B cell (primary cell): ENCODE measurements around the gene LSM14B. TPM values are rescaled to one million over a fixed set of nuclear protein-coding genes. Genes with fewer than 3 reads are reported as not detected.

Source experiments
- ATAC-seq: fragments of 200-7000 bp; cut with Tn5 transposase; one replicate; pipeline ENCODE4 v1.10.0; 2021; ENCODE audit warnings: low read depth, mild to moderate bottlenecking, moderate number of reproducible peaks, moderate library complexity
- CTCF ChIA-PET: fragments of 350-600 bp; sonication (Branson Sonifier 250); formaldehyde crosslinking; loops from one replicate; lab custom pipeline; 2021; ENCODE audit warnings: antibody characterized with exemption, inconsistent platforms; lab: Charles Lee
- POLR2A ChIA-PET: fragments of 350-600 bp; sonication (Branson Sonifier 250); formaldehyde crosslinking; loops from one replicate; lab custom pipeline; 2021; ENCODE audit warnings: antibody characterized with exemption; lab: Charles Lee
- DNase-seq: peaks from one replicate; pipeline ENCODE4 v3.0.0; 2013
- H2AFZ ChIP-seq: 2 replicates; pipeline ENCODE4 v1.6.1; 2012; ENCODE audit warnings: mild to moderate bottlenecking, low read depth, low read length; ENCODE audit not compliant: insufficient read depth, poor library complexity, severe bottlenecking
- H3K27ac ChIP-seq, 2 donors: 1 replicate in 1 of 2; 2 replicates in 1 of 2; pipeline ENCODE4 v1.5.1; 2012 to 2013; ENCODE audit warnings: low read length in 2 of 2, mild to moderate bottlenecking in 2 of 2, moderate library complexity in 1 of 2
- H3K27me3 ChIP-seq, 4 experiments: fragments of 200-600 bp in 1 of 4; sonication (generic) in 1 of 4; replicated peaks in 1 of 4; 1 replicate in 2 of 4; 2 replicates in 2 of 4; pipeline versions ENCODE4 v1.6.1 to v1.7.0; 2013 to 2016; ENCODE audit warnings: low read length in 3 of 4, mild to moderate bottlenecking in 2 of 4, mixed read lengths in 1 of 4, moderate library complexity in 1 of 4; ENCODE audit not compliant: insufficient read depth in 4 of 4, control insufficient read depth in 3 of 4; ENCODE audit errors: control extremely low read depth in 1 of 4
- H3K36me3 ChIP-seq, 2 experiments: replicated peaks in 1 of 2; 1 replicate in 1 of 2; 2 replicates in 1 of 2; pipeline versions ENCODE4 v1.6.1 to v1.7.1; 2013; ENCODE audit warnings: low read length in 1 of 2; ENCODE audit not compliant: insufficient read depth in 2 of 2, control insufficient read depth in 1 of 2; ENCODE audit errors: control extremely low read depth in 1 of 2, extremely low read depth in 1 of 2
- H3K4me1 ChIP-seq, 2 donors: fragments of 200-600 bp in 1 of 2; sonication (generic) in 1 of 2; 1 replicate in 1 of 2; 2 replicates in 1 of 2; pipeline versions ENCODE4 v1.5.1 to v1.6.1; 2013 to 2017; ENCODE audit warnings: low read length in 2 of 2; ENCODE audit not compliant: control insufficient read depth in 2 of 2, insufficient read depth in 2 of 2
- H3K4me2 ChIP-seq: replicated peaks from 2 replicates; pipeline ENCODE3; 2012; ENCODE audit warnings: mild to moderate bottlenecking, low read depth, low read length; ENCODE audit not compliant: poor library complexity, severe bottlenecking
- H3K4me3 ChIP-seq, 5 experiments: fragments of 200-600 bp in 1 of 5; sonication (generic) in 1 of 5; 1 replicate in 3 of 5; 2 replicates in 2 of 5; pipeline versions ENCODE4 v1.5.1 to v1.7.0; 2011 to 2016; ENCODE audit warnings: low read length in 4 of 5, mild to moderate bottlenecking in 4 of 5, low read depth in 2 of 5, control low read depth in 1 of 5, moderate library complexity in 1 of 5; ENCODE audit not compliant: insufficient read depth in 1 of 5; ENCODE audit errors: control extremely low read depth in 1 of 5, extremely low read depth in 1 of 5
- H3K79me2 ChIP-seq: fragments of 200-600 bp; sonication (generic); one replicate; pipeline ENCODE4 v1.6.0; 2016; ENCODE audit warnings: low read length; ENCODE audit not compliant: control insufficient read depth, insufficient read depth
- H3K9ac ChIP-seq: fragments of 200-600 bp; sonication (generic); 2 replicates; pipeline ENCODE4 v1.6.1; 2017; ENCODE audit warnings: mild to moderate bottlenecking, low read length, moderate library complexity
- H3K9me3 ChIP-seq, 3 donors: one replicate each; pipeline versions ENCODE4 v1.6.1 to v1.7.1; 2013; ENCODE audit warnings: low read length in 2 of 3; ENCODE audit not compliant: control insufficient read depth in 2 of 3, insufficient read depth in 1 of 3; ENCODE audit errors: control extremely low read depth in 1 of 3
- H4K20me1 ChIP-seq: 2 replicates; pipeline ENCODE4 v1.6.0; 2012; ENCODE audit warnings: mild to moderate bottlenecking, low read length; ENCODE audit not compliant: insufficient read depth, control insufficient read depth, poor library complexity, severe bottlenecking
- H3K27ac Mint-ChIP-seq: one replicate; pipeline ENCODE4 v1.8.0; 2021; ENCODE audit warnings: mixed read lengths
- H3K27me3 Mint-ChIP-seq: one replicate; pipeline ENCODE4 v1.8.0; 2021; ENCODE audit warnings: mixed read lengths
- H3K4me1 Mint-ChIP-seq: one replicate; pipeline ENCODE4 v1.8.0; 2021; ENCODE audit warnings: mixed read lengths
- H3K4me3 Mint-ChIP-seq: one replicate; pipeline ENCODE4 v1.8.0; 2021; ENCODE audit warnings: mixed read lengths
- H3K9me3 Mint-ChIP-seq: one replicate; pipeline ENCODE4 v1.8.0; 2022; ENCODE audit warnings: mixed read lengths; ENCODE audit not compliant: insufficient read depth
- EZH2 ChIP-seq: IDR thresholded peaks from 2 replicates; pipeline ENCODE4 v1.6.1; 2012; ENCODE audit warnings: borderline replicate concordance, low read depth, mild to moderate bottlenecking, moderate library complexity, low read length; ENCODE audit not compliant: insufficient read depth, poor library complexity, severe bottlenecking
- WGBS: methylation state at CpG from one replicate; pipeline ENCODE4 v1.1.5; 2013; ENCODE audit warnings: missing lambda C conversion rate; ENCODE audit not compliant: insufficient coverage; 5-methylcytosine and 5-hydroxymethylcytosine counted together
- intact Hi-C: fragments of 100-400 bp; cut with micrococcal nuclease; formaldehyde crosslinking; loops from one replicate; pipeline ENCODE4 v1.10.0; 2022
- polyA plus RNA-seq: library from polyadenylated mRNA; depleted of rRNA; stranded (reverse); fragments of >200 nt; gene quantifications from 2 replicates; pipeline ENCODE4 v1.2.3, GENCODE V29; 2012
- total RNA-seq, 2 donors: library from RNA; stranded (reverse); fragments of 120-200 nt in 1 of 2; gene quantifications; 1 replicate in 1 of 2; 2 replicates in 1 of 2; pipeline versions ENCODE4 v1.2.3 to v1.2.4, GENCODE V29; 2013 to 2022
- TF ChIP-seq, protein P1 (sequence below): fragments of 200-600 bp; IDR thresholded peaks from one replicate; pipeline ENCODE4 v1.8.0; 2022; ENCODE audit warnings: antibody characterized with exemption, mild to moderate bottlenecking

LSM14B gene
- total and polyA plus RNA-seq, 2 donors (not counting 1 experiment from before 2014, with no cell fraction given) = 26.8 to 52.8 TPM

DNA sequence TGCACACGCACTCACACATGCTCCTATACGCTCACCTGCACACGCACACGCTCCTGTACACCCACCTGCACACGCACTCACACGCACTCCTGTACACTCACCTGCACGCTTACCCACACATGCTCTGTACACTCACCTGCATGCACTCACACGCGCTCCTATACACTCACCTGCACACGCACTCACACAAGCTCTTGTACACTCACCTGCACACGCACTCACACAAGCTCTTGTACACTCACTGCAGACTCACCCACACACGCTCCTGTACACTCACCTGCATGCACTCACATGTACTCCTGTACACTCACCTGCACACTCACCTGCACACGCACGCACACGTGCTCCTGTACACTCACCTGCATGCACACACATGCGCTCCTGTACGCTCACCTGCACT lies 34.6 kb upstream of the LSM14B start:
- ChIA-PET POLR2A (no interaction called here), CTCF (no interaction called here)
- Mint-ChIP-seq H3K4me3 (no peak overlapping the region), H3K27me3 (peaks cover 14% of the 10 kb centered on the region), H3K4me1 (no peaks in the 10 kb centered on the region), H3K27ac (no peak overlapping the region), H3K9me3 (no peaks in the 10 kb centered on the region)
- H3K27me3 ChIP-seq = peaks cover 0 to 12% (median 3%) of the 10 kb centered on the region in 4 experiments
- H3K9ac ChIP-seq = no peak overlapping the region
- H4K20me1 ChIP-seq = no peaks in the 10 kb centered on the region
- TF ChIP-seq EZH2 = no peak
- TF ChIP-seq, protein P1, sequence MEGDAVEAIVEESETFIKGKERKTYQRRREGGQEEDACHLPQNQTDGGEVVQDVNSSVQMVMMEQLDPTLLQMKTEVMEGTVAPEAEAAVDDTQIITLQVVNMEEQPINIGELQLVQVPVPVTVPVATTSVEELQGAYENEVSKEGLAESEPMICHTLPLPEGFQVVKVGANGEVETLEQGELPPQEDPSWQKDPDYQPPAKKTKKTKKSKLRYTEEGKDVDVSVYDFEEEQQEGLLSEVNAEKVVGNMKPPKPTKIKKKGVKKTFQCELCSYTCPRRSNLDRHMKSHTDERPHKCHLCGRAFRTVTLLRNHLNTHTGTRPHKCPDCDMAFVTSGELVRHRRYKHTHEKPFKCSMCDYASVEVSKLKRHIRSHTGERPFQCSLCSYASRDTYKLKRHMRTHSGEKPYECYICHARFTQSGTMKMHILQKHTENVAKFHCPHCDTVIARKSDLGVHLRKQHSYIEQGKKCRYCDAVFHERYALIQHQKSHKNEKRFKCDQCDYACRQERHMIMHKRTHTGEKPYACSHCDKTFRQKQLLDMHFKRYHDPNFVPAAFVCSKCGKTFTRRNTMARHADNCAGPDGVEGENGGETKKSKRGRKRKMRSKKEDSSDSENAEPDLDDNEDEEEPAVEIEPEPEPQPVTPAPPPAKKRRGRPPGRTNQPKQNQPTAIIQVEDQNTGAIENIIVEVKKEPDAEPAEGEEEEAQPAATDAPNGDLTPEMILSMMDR = no peak
- no peak overlapping the region for H2AFZ ChIP-seq
- intact Hi-C loops = no loop called here
- WGBS = 92% methylated on average over 17 of the region's 17 CpGs
- no peak overlapping the region for H3K27ac ChIP-seq
- H3K4me1 ChIP-seq = no peaks in the 10 kb centered on the region
- H3K9me3 ChIP-seq = peaks cover 0 to 16% (median 0%) of the 10 kb centered on the region in 3 donors
- no peak overlapping the region for H3K4me3 ChIP-seq
- ATAC-seq (no peak), DNase-seq (no peak)
- no peaks in the 10 kb centered on the region for H3K36me3 ChIP-seq
- H3K4me2 ChIP-seq = no peak overlapping the region
- no peaks in the 10 kb centered on the region for H3K79me2 ChIP-seq

DNA sequence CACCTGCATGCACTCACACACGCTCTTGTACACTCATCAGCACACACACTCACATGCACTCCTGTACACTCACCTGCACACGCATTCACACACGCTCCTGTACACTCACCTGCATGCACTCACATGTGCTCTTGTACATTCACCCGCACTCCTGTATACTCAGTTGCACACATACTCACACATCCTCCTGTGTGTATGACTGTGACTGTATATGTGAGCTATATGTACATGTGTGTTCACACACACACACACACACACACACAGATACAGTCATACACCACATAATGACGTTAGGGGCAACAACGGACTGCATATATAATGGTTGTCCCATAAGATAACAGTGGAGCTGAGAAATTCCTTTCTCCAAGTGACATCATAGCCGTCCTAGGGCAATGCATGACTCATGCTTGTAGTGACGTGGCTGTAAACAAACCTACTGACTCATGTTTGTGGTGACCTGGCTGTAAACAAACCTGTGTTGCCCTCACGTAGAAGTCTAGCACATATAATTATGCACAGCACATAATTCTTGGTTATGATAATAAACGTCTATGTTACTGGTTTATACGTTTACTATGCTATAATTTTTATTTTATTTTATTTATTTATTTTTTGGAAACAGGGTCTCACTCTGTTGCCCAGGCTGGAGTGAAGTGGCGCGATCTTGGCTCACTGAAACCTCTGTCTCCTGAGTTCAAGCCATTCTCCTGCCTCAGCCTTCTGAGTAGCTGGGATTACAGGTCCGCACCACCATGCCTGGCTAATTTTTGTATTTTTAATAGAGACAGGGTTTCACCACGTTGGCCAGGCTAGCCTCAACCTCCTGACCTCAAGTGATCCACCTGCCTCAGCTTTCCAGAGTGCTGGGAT lies 33.8 kb upstream of the LSM14B start:
- Histone ChIP-seq H3K4me2 (no peak overlapping the region), H4K20me1 (no peaks in the 10 kb centered on the region), H3K4me3 (no peak overlapping the region), H3K9me3 (peaks cover 0 to 20% (median 0%) of the 10 kb centered on the region in 3 donors), H3K27me3 (peaks cover 0 to 12% (median 3%) of the 10 kb centered on the region in 4 experiments), H2AFZ (no peak overlapping the region), H3K79me2 (no peaks in the 10 kb centered on the region), H3K4me1 (no peaks in the 10 kb centered on the region), H3K27ac (no peak overlapping the region), H3K9ac (no peak overlapping the region), H3K36me3 (no peaks in the 10 kb centered on the region)
- intact Hi-C loops = no loop called here
- H3K4me1 Mint-ChIP-seq = no peaks in the 10 kb centered on the region
- 78% methylated on average over 3 of the region's 15 CpGs for WGBS
- TF ChIP-seq, protein P1 = no peak
- TF ChIP-seq EZH2 = no peak
- no peak overlapping the region for H3K27ac Mint-ChIP-seq
- ChIA-PET CTCF (no interaction called here), POLR2A (no interaction called here)
- no peak for ATAC-seq
- H3K4me3 Mint-ChIP-seq = no peak overlapping the region
- H3K27me3 Mint-ChIP-seq = peaks cover 16% of the 10 kb centered on the region
- no peak for DNase-seq
- H3K9me3 Mint-ChIP-seq = no peaks in the 10 kb centered on the region
